Right kidney (tissue), 1 donor: ENCODE results near the gene DQX1.
A peak's percentile ranks its signal among the peaks of the same experiment; 100 is the strongest.

Source experiments
- DNase-seq: peaks from one replicate; pipeline ENCODE4 v3.0.0-alpha.2; 2016

The DQX1 gene

GRCh38 chr2:74553892-74554819, 28.1 kb upstream of the DQX1 start, which contains the start of the genes DOK1 and LOXL3:
DOK1 (plus strand) TSS chr2:74554720; CDS start chr2:74554755, 35 bp downstream.
LOXL3 (minus strand) TSS chr2:74553942; CDS start chr2:74552634, 1,308 bp downstream.
- DNase-seq, result peak; percentile 94

GRCh38 chr2:74552914-74553811, 27.1 kb upstream of the DQX1 start:
- DNase-seq, result peak; percentile 69

- no peak for DNase-seq
Measured at GRCh38 chr2:74551942-74552913, 26.2 kb upstream of the DQX1 start.

- no peak for DNase-seq
Measured at GRCh38 chr2:74551530-74551929, 25.5 kb upstream of the DQX1 start.

- no peak for DNase-seq
Measured at GRCh38 chr2:74550231-74550630, 24.2 kb upstream of the DQX1 start.

- peak; percentile 79 for DNase-seq
Measured at GRCh38 chr2:74548900-74549826, 23.1 kb upstream of the DQX1 start.

- no peak for DNase-seq
Measured at GRCh38 chr2:74548285-74548899, 22.4 kb upstream of the DQX1 start.

- no peak for DNase-seq
Measured at GRCh38 chr2:74546004-74546403, 20.0 kb upstream of the DQX1 start.

GRCh38 chr2:74544634-74545033, 18.6 kb upstream of the DQX1 start:
- no peak for DNase-seq

GRCh38 chr2:74542978-74543377, 16.9 kb upstream of the DQX1 start:
- DNase-seq, result no peak

GRCh38 chr2:74540291-74540690, 14.3 kb upstream of the DQX1 start:
- DNase-seq, result no peak

- no peak for DNase-seq
Measured at GRCh38 chr2:74538881-74539339, 12.9 kb upstream of the DQX1 start.

GRCh38 chr2:74537140-74537539, 11.1 kb upstream of the DQX1 start:
- no peak for DNase-seq

- no peak for DNase-seq
Measured at GRCh38 chr2:74536166-74536950, 10.3 kb upstream of the DQX1 start.

- no peak for DNase-seq
Measured at GRCh38 chr2:74535440-74535965, 9.5 kb upstream of the DQX1 start.

- DNase-seq, result no peak
Measured at GRCh38 chr2:74534411-74534810, 8.4 kb upstream of the DQX1 start.

- DNase-seq, result no peak
Measured at GRCh38 chr2:74533464-74533863, 7.4 kb upstream of the DQX1 start.

- no peak for DNase-seq
Measured at GRCh38 chr2:74532222-74532621, 6.2 kb upstream of the DQX1 start.

- DNase-seq, result no peak
Measured at GRCh38 chr2:74531666-74532065, 5.6 kb upstream of the DQX1 start.
